NCI-H2081 treated with DMSO at 0.1 percent for 48 hours (cell line): ENCODE measurements around the gene LRBA.

Source experiments
- DNase-seq: peaks from one replicate; lab custom pipeline; 2025; lab: John Stamatoyannopoulos, UW

LRBA gene

GRCh38 chr4:150493851-150494250, 521.2 kb downstream of the LRBA start:
- DNase-seq = no peak

DNA sequence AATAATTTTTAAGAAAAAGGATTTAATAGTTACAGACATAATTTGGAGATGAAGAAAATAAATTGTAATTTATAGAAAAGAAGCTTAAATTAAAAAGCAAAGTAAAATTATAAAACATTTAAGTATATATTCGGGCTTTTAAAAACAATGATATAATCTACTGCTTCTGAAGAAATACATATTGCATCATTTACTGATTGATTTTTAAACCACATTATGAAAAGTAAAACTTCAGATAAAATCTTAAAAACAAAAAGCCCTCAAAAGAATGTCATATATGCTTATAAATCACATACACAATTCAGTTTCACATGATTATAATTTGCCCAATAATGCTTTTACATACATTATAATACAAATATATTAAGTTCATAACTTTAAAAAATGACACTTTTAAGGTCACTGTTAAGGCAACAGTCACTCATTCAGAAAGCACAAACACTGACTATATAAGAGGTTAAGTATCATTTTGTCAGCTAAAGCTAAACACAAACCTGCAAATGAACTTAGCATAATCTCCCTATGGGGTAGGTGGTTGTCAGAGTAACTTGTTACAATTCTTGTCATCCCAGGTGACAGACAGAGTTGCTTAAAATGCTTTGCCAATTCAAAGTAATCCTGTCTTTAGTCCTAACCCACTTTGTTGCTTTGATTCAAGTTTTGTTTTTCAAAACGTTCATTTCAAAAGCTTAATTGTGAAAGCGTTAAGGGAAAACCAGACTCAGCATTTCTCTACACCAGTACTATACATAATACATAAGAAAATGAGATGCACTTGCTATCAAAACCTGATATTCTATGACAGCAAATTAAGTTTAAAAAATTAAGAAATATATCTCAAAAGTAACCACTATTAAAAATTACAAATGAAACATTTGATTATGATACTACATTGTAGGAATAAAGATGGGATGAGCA, 523.7 kb downstream of the LRBA start:
- DNase-seq = no peak

- no peak for DNase-seq
Measured at GRCh38 chr4:150482581-150482980, 532.5 kb downstream of the LRBA start.

GRCh38 chr4:150479657-150480056, 535.4 kb downstream of the LRBA start:
- no peak for DNase-seq

DNA sequence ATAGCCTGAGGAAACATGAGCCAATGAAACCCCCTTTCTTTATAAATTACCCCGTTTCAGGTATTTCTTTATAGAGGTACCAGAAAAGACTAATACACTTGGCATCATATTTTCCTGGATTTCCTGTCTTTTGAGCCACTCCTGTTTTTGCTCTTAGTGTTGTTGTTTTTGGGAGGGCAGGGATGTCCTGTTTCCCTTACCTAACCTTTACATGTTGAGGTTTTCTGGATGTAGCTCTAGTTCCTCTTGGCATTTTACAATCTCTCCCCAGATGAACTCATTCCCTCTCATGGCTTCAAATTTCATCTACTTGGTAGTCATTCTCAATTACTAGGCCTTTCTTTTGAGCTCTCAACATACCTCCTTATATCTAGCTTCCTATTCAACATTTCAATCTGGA, 537.2 kb downstream of the LRBA start:
- no peak for DNase-seq

DNA sequence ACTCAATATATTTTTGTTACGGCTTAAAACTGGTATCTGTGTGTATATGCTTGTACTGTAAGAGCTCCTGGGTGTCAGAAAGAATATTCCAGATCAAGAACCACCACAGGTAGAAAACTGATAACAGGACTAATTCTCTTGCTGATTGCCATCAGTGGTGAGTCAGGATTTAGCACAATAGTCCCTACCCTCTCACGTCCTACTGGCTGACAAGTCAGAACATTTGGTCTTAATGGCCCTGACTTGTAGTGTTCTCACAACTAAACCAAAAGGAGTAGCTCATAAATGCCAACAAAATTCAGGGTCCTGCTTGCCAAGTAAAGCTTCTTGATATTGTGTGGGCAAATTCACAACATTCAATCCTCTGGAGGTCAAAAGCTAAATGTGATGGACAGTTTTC, 538.3 kb downstream of the LRBA start:
- no peak for DNase-seq

- no peak for DNase-seq
Measured at GRCh38 chr4:150475763-150476162, 539.3 kb downstream of the LRBA start.

DNA sequence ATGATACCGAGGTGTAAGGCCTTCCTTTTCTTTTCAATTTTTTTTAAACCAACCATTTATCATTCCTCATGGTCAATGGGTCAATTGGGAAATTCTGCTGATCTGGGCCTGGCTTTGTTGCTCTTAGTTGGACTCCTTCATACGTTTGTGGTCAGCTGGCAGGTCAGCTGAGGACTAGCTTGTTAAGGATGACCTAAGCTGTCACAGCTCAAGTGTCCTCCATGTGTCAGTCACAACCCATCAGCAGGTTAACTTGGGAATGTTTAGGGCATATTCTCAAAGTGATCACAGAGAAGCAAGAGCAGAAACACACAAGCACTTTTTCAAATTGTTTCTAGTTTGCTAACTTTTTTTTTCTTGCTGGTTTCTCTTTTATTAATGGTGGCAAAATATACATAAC, 550.6 kb downstream of the LRBA start:
- DNase-seq = no peak

DNA sequence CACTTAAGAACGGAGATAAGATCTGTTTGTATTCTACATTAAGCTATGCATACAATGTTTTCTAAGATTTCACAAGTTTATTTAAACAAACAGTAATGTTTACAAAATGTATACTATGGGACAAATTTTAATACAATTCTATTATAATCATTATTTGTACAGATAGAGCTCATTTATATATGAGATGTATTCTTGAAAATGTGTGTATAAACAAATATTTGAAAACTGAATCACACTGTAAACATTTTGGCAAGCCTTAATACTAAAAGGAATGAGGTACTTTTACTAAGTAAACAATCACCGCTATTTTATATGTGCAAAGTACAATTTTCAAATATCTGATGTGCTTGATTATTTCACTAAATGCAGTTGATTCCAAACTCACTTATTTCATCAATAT, 552.3 kb downstream of the LRBA start:
- no peak for DNase-seq

- no peak for DNase-seq
Measured at GRCh38 chr4:150461957-150462356, 553.1 kb downstream of the LRBA start.

DNA sequence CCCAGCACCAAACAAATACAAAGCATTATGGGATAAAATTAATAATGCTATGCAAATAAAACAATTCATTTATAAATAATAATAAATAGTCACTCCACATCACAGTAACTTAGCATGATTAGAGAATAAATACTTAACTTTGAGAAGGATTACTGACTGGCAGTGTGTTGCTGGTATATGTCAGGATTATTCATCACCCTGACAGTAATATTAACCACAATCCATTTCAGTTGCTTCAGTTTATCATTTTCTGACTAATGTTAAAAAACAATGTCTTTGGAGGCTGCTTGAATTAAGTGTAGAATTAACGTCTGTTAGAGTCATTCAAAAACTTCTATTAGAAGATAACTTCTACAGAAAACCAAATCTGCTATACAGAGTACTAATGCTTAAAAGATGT, 557.3 kb downstream of the LRBA start:
- no peak for DNase-seq

DNA sequence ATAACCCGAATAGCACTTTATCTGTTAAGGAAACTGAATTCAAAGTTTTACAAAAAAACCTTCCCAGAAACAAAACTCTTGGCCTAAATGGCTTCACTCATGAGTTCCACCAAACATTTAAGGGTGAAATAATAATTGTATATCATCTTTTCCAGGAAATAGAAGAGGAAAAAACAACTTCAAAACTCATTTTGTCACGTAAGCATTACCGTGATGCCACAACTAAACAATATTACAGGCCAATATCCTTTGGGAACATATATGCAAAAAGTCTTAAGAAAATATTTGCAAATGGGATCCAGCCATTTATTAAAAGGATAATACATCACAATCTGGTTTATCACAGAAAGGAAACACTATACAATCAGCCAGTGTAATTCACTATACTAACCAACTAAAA, 563.2 kb downstream of the LRBA start:
- DNase-seq = no peak

- DNase-seq = no peak
Measured at GRCh38 chr4:150447356-150447755, 567.7 kb downstream of the LRBA start.

GRCh38 chr4:150439451-150439933, 575.6 kb downstream of the LRBA start:
- DNase-seq = no peak

- DNase-seq = no peak
Measured at GRCh38 chr4:150436598-150437370, 578.3 kb downstream of the LRBA start.

- DNase-seq = no peak
Measured at GRCh38 chr4:150431221-150431620, 583.9 kb downstream of the LRBA start.

- DNase-seq = no peak
Measured at GRCh38 chr4:150425161-150425560, 589.9 kb downstream of the LRBA start.

GRCh38 chr4:150423503-150423902, 591.6 kb downstream of the LRBA start:
- no peak for DNase-seq

- DNase-seq = no peak
Measured at GRCh38 chr4:150423074-150423473, 592.0 kb downstream of the LRBA start.

GRCh38 chr4:150421612-150422011, 593.5 kb downstream of the LRBA start:
- no peak for DNase-seq

DNA sequence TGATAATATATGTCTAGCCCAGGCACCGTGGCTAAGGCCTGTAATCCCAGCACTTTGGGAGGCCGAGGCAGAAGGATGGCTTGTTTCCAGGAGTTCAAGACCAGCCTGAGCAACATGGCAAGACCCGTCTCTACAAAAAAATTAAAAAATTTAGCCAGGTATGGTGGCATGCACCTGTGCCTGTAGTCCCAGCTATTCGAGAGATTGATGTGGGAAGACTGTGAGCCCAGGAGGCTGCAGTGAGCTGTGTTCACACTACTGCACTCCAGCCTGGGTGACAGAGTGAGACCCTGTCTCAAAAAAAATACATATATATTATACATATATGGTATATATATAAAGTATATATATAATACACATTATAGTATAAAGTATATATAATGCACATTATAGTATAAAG, 595.1 kb downstream of the LRBA start:
- no peak for DNase-seq

DNA sequence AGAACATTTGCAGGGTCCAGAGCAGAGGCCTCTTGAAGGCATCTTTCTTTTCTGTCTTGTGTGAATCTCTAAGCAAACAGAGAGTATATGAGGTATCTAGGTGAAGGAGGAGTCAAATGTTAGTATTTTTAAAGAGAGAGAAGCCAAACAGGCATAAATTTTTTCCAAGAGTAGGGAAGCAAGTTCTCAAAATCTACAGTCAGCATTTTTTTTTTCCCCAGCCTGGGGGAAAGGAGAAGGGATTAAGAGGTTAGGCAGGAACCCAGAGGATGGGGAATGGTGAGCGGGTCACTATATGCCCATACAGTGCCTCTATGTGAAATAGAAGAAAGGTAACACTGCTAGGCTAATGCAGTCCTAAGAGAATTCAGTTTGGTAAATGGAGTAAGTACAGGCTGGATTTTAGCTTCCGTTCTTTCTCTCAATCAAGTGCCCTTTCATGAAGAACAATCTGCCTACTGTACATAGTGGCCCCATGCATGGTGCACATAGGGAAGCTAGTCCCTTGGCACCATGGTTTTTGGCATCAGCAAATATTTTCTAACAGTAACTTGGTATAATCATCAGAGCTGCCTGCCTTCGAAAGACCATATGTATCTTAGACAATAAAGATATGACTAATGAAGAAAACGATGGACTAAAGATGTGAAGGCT, 596.2 kb downstream of the LRBA start:
- DNase-seq = no peak

DNA sequence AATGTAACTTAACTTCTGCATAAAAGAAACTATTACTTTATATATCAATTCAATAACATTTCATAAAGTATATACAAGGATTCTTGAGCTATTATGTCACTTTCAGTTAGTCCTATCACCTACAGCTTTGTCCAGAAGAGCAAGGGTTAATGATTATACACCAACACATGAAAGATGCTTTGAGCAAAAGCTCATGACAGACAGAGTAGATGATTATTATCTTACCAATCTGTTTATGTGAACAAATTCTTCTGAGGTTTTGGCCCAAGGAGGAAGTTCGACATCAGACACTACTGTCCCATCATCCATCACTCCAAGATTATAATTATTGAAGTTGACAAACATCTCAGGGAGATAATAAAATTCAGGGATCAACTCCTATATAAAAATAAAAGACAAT, 599.9 kb downstream of the LRBA start:
- DNase-seq = no peak
